Measurements from ENCODE around the gene SLC8A3.

The SLC8A3 gene

DNA sequence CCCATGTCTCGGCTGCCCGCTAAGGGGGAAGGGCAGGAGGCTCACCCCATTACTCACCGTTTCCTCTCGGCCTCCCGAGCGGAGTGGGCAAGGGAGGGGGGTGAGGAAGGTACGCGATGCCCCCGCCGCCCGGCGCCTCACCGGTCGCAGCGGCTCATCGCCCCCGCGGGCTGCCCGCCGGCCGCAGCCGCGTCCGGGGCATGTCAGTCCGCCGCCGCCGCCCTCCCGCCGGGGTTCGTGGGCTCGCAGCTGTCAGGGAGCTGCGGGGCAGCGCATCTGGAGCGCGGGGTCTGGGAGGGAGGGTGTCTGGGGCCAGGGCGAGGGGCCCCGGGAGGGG lies 461 bp downstream of the SLC8A3 start:
- Mint-ChIP-seq H3K4me3 (peak overlapping the region; percentile 83), H3K9me3 (no peaks in the 10 kb centered on the region), H3K27ac (no peak overlapping the region), H3K36me3 (no peaks in the 10 kb centered on the region), H3K27me3 (peaks cover 40% of the 10 kb centered on the region), H3K4me1 (peaks cover 26% of the 10 kb centered on the region)

- H3K9me3 Mint-ChIP-seq = no peaks in the 10 kb centered on the region
- H3K27ac Mint-ChIP-seq = no peak overlapping the region
- peaks cover 26% of the 10 kb centered on the region for H3K4me1 Mint-ChIP-seq
- no peaks in the 10 kb centered on the region for H3K36me3 Mint-ChIP-seq
- H3K4me3 Mint-ChIP-seq = peak overlapping the region; percentile 78
- H3K27me3 Mint-ChIP-seq = peaks cover 37% of the 10 kb centered on the region
Observed at GRCh38 chr14:70186900-70187451, 1.8 kb downstream of the SLC8A3 start.

DNA sequence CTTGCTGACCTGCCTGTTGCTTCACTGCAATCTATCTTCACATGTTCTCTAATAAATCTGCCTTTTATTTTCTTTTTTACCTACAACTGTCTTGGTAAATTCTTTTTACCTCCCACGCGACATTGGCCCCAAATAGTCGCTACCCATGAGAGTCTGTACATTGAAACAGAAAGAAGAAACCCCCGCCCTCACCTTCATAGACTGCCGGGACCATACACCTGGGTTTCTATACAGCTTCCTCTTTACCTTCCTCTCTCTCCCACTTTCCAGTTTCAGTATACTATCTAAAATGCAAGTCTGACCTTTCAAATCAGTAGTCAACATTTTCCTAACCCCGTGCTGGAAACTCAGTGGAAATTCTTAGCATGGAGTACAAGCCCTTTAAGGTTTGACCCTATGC lies 4.8 kb downstream of the SLC8A3 start:
- Mint-ChIP-seq H3K36me3 (no peaks in the 10 kb centered on the region), H3K4me1 (peaks cover 16% of the 10 kb centered on the region), H3K4me3 (no peak overlapping the region), H3K27me3 (peaks cover 23% of the 10 kb centered on the region), H3K27ac (no peak overlapping the region), H3K9me3 (no peaks in the 10 kb centered on the region)

- H3K4me1 Mint-ChIP-seq = no peaks in the 10 kb centered on the region
- no peaks in the 10 kb centered on the region for H3K36me3 Mint-ChIP-seq
- H3K27me3 Mint-ChIP-seq = peaks cover 19% of the 10 kb centered on the region
- no peaks in the 10 kb centered on the region for H3K9me3 Mint-ChIP-seq
- no peak overlapping the region for H3K4me3 Mint-ChIP-seq
- H3K27ac Mint-ChIP-seq = no peak overlapping the region
Observed at GRCh38 chr14:70181276-70181675, 7.5 kb downstream of the SLC8A3 start.

DNA sequence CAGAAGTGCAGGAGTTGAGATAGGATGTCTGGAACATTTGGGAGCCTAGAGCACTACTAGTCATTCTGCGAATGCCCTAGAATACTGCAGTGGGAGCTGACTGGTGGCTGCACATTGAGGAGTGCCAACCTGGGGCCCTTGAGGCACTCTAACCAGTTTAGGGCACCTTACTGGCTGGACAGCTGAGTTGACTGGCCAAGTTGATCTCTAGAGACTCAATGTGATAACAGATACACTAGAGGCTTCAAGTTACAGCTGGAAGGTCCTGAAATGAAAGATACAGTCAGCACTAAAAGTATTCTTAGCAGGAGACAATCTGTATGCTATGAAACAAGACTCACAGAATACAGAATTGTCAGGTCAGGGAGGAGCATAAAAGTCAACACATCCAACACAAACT lies 8.0 kb downstream of the SLC8A3 start:
- no peaks in the 10 kb centered on the region for H3K4me1 Mint-ChIP-seq
- H3K4me3 Mint-ChIP-seq = no peak overlapping the region
- peaks cover 19% of the 10 kb centered on the region for H3K27me3 Mint-ChIP-seq
- H3K9me3 Mint-ChIP-seq = no peaks in the 10 kb centered on the region
- H3K36me3 Mint-ChIP-seq = no peaks in the 10 kb centered on the region
- H3K27ac Mint-ChIP-seq = no peak overlapping the region

- H3K27me3 Mint-ChIP-seq = peaks cover 19% of the 10 kb centered on the region
- H3K4me3 Mint-ChIP-seq = no peak overlapping the region
- no peaks in the 10 kb centered on the region for H3K9me3 Mint-ChIP-seq
- H3K4me1 Mint-ChIP-seq = no peaks in the 10 kb centered on the region
- H3K36me3 Mint-ChIP-seq = no peaks in the 10 kb centered on the region
- H3K27ac Mint-ChIP-seq = no peak overlapping the region
Observed at GRCh38 chr14:70177081-70177800, 11.5 kb downstream of the SLC8A3 start.

DNA sequence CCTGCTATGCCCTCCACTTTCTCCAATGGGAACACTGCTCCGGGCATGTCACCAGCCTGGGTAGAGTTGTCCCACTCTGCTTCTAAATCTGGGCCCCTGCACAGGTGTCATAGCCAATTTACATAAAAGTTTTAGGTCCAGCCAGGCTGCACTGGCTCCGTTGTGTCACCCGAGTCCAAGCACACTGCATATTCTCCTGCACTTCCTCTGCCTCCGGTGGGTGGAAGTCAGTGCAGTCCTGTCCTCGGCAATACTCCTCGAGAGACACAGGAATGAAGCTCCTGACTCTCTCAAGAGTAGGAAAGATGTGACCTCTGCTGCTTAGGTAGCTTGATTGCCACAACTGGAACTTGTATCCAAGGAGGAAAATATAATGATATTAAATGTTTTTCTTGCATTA lies 15.2 kb downstream of the SLC8A3 start:
- Mint-ChIP-seq H3K9me3 (no peaks in the 10 kb centered on the region), H3K36me3 (no peaks in the 10 kb centered on the region), H3K27ac (no peak overlapping the region), H3K27me3 (peaks cover 13% of the 10 kb centered on the region), H3K4me3 (no peak overlapping the region), H3K4me1 (no peaks in the 10 kb centered on the region)

- H3K4me1 Mint-ChIP-seq = no peaks in the 10 kb centered on the region
- no peaks in the 10 kb centered on the region for H3K9me3 Mint-ChIP-seq
- H3K36me3 Mint-ChIP-seq = no peaks in the 10 kb centered on the region
- H3K27me3 Mint-ChIP-seq = peaks cover 12% of the 10 kb centered on the region
- H3K4me3 Mint-ChIP-seq = no peak overlapping the region
- H3K27ac Mint-ChIP-seq = no peak overlapping the region
Observed at GRCh38 chr14:70171726-70172125, 17.0 kb downstream of the SLC8A3 start.

- no peaks in the 10 kb centered on the region for H3K9me3 Mint-ChIP-seq
- H3K27me3 Mint-ChIP-seq = peaks cover 14% of the 10 kb centered on the region
- no peak overlapping the region for H3K4me3 Mint-ChIP-seq
- no peaks in the 10 kb centered on the region for H3K36me3 Mint-ChIP-seq
- H3K4me1 Mint-ChIP-seq = no peaks in the 10 kb centered on the region
- H3K27ac Mint-ChIP-seq = no peak overlapping the region
Observed at GRCh38 chr14:70170976-70171375, 17.8 kb downstream of the SLC8A3 start.

DNA sequence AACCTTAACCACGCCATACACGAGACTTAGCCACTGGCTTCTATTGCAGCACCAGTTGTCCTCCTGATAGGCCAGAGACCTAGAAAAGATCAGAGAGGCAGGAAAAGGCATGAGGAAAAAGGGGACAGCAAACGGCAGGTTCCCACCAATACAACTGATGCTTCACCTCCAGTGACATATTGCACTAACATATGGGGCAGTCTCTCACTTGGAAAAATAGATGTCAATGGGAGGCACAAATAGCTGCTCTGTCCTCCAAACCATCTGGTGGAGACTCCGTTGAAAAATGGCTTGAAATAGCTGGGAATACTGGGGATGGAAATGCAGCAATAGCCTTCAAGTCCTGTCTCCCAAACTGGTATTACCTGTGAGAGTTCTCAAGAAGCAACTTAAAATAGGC lies 20.3 kb downstream of the SLC8A3 start:
- Mint-ChIP-seq H3K27me3 (peaks cover 17% of the 10 kb centered on the region), H3K36me3 (no peaks in the 10 kb centered on the region), H3K4me3 (no peak overlapping the region), H3K4me1 (no peaks in the 10 kb centered on the region), H3K27ac (no peak overlapping the region), H3K9me3 (no peaks in the 10 kb centered on the region)

DNA sequence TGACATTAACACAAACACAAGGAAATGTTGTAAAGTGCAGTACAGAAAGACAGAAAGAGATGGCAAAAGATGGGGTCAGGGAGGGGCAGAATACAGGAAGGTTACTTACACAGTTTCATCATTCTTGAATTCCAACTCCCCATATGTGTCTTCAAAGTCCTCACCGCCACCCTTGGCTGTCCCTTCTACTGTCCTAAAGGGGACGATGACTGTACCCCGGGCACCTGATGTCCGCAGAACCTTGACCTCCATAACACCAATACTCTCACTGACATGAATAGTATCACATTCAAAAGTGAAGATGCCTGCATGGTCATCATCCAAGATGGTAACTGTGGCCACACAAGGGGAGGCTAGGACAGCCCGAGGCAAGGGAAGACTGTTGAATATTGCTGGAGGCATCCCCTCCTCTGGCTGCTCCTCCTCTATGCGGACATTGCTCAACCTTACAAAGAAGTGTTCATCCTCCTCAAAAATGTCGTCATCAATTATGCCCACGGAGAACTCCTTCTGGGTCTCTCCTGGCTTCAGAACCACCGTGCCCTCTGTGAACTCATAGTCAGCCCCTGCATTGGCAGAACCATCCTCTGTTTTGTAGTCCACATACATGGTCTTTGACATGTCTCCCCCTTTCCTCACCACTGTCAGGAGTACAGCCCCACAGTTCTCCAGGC lies 22.1 kb downstream of the SLC8A3 start:
- Mint-ChIP-seq H3K27ac (no peak overlapping the region), H3K36me3 (no peaks in the 10 kb centered on the region), H3K27me3 (peaks cover 17% of the 10 kb centered on the region), H3K9me3 (no peaks in the 10 kb centered on the region), H3K4me1 (no peaks in the 10 kb centered on the region), H3K4me3 (no peak overlapping the region)

- H3K4me3 Mint-ChIP-seq = no peak overlapping the region
- no peaks in the 10 kb centered on the region for H3K36me3 Mint-ChIP-seq
- H3K4me1 Mint-ChIP-seq = no peaks in the 10 kb centered on the region
- no peaks in the 10 kb centered on the region for H3K9me3 Mint-ChIP-seq
- H3K27ac Mint-ChIP-seq = no peak overlapping the region
- peaks cover 14% of the 10 kb centered on the region for H3K27me3 Mint-ChIP-seq
Observed at GRCh38 chr14:70162358-70162757, 26.4 kb downstream of the SLC8A3 start.

DNA sequence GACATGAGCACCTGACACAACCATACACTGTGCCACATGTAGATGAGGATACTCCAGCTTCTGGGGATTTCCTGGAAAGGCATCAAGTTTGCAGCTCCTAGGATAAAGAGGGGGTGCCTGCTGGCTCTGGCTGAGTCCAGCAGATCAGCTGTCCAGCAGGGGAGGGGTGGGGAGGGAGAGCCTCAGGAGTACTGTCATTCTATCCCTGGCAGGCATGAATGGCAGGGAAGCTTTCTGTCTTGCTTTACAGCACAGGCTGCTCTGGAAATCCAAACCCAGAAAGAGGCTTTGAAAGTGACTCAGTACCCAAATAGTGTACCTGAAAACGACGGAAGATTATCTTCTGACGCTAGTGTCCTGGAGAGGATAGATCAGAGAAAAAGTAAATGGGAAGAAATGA lies 32.2 kb downstream of the SLC8A3 start:
- H3K27me3 Mint-ChIP-seq = peaks cover 8% of the 10 kb centered on the region
- no peaks in the 10 kb centered on the region for H3K9me3 Mint-ChIP-seq
- H3K4me1 Mint-ChIP-seq = no peaks in the 10 kb centered on the region
- no peak overlapping the region for H3K4me3 Mint-ChIP-seq
- H3K27ac Mint-ChIP-seq = no peak overlapping the region
- H3K36me3 Mint-ChIP-seq = no peaks in the 10 kb centered on the region

- no peak overlapping the region for H3K27ac Mint-ChIP-seq
- no peaks in the 10 kb centered on the region for H3K9me3 Mint-ChIP-seq
- H3K36me3 Mint-ChIP-seq = no peaks in the 10 kb centered on the region
- no peak overlapping the region for H3K4me3 Mint-ChIP-seq
- peaks cover 6% of the 10 kb centered on the region for H3K27me3 Mint-ChIP-seq
- no peaks in the 10 kb centered on the region for H3K4me1 Mint-ChIP-seq
Observed at GRCh38 chr14:70152704-70153103, 36.0 kb downstream of the SLC8A3 start.

DNA sequence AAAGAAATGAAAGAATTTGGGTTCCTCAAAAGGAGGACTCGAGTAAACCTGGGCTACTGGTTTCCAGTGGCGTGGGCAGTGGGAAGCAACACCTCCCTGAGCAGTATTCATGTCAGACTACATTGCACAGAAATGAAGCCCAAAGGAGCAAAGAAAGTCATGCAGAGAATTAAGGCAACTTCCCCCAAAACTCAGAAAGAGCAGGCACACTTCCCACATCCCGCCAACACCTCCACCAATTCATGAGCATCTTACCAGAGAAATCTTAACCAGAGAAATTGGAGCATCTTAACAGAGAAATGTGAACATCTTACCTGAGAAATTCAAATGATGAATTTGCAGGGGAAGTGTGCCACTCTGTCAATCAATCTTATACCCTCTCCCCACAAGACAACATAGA lies 36.7 kb downstream of the SLC8A3 start:
- H3K4me3 Mint-ChIP-seq = no peak overlapping the region
- no peak overlapping the region for H3K27ac Mint-ChIP-seq
- H3K27me3 Mint-ChIP-seq = peaks cover 8% of the 10 kb centered on the region
- H3K9me3 Mint-ChIP-seq = no peaks in the 10 kb centered on the region
- H3K4me1 Mint-ChIP-seq = no peaks in the 10 kb centered on the region
- no peaks in the 10 kb centered on the region for H3K36me3 Mint-ChIP-seq

- peaks cover 8% of the 10 kb centered on the region for H3K27me3 Mint-ChIP-seq
- H3K9me3 Mint-ChIP-seq = no peaks in the 10 kb centered on the region
- H3K4me3 Mint-ChIP-seq = no peak overlapping the region
- H3K36me3 Mint-ChIP-seq = no peaks in the 10 kb centered on the region
- no peak overlapping the region for H3K27ac Mint-ChIP-seq
- H3K4me1 Mint-ChIP-seq = no peaks in the 10 kb centered on the region
Observed at GRCh38 chr14:70149596-70150165, 39.1 kb downstream of the SLC8A3 start.

Measured in activated naive CD4-positive, alpha-beta T cell treated with anti-CD3 and anti-CD28 coated beads, Interleukin-2, amount 50 U/mL, for 24 hours (primary cell).